K562 (cell line): Measurements from ENCODE around the gene SEC14L3. TPM values are rescaled to one million over a fixed set of nuclear protein-coding genes. Genes with fewer than 3 reads are reported as not detected.

Experiments used
- ATAC-seq: fragments of 200-7000 bp; cut with Tn5 transposase; 3 replicates; pipeline ENCODE4 v1.9.1; 2020; ENCODE audit warnings: moderate library complexity
- BruUV-seq: library from RNA; stranded (reverse); fragments of 400-500 nt; replicated peaks from 2 replicates; lab custom pipeline; 2021; lab: Mats Ljungman, UMichigan
- CTCF ChIA-PET: fragments of 300-600 bp; formaldehyde crosslinking; extraction: SDS; loops from one replicate; lab custom pipeline; 2021; ENCODE audit warnings: low intra/inter-chr PET ratio; lab: Yijun Ruan, JAX
- POLR2A ChIA-PET: fragments of 300-600, 350-650 bp; sonication (Branson Sonifier 250); formaldehyde crosslinking; extraction: SDS; loops from one replicate; lab custom pipeline; 2021; ENCODE audit warnings: antibody characterized with exemption, inconsistent platforms; lab: Yijun Ruan, JAX
- DNase-seq, 4 experiments: peaks; one replicate each; pipeline versions ENCODE4 v3.0.0 to v3.0.0-alpha.2; 2011 to 2018; ENCODE audit warnings: low spot score in 3 of 4, mixed read lengths in 3 of 4; ENCODE audit errors: extremely low read depth in 1 of 4
- FAIRE-seq: peaks from 2 replicates; lab custom pipeline; 2011; peaks lifted over from hg19 to GRCh38; lab: Jason Lieb, UNC
- H2AFZ ChIP-seq: 2 replicates; pipeline ENCODE4 v1.6.0; 2011; ENCODE audit warnings: low read depth, low read length, control low read depth, inconsistent platforms
- H3K27ac ChIP-seq: fragments of 200-600 bp; 3 replicates; pipeline ENCODE4 v1.8.0; 2011; ENCODE audit warnings: low read depth, mild to moderate bottlenecking, control low read depth, inconsistent platforms, low read length, moderate library complexity, mixed read lengths; ENCODE audit errors: extremely low read depth
- H3K27me3 ChIP-seq, 2 experiments: fragments of 300-600 bp in 1 of 2; 2 replicates in 1 of 2; 3 replicates in 1 of 2; pipeline versions ENCODE4 v1.6.0 to v1.8.0; 2011; ENCODE audit warnings: inconsistent platforms in 2 of 2, low read length in 2 of 2, mild to moderate bottlenecking in 1 of 2, mixed read lengths in 1 of 2, moderate library complexity in 1 of 2; ENCODE audit not compliant: control insufficient read depth in 2 of 2, insufficient read depth in 2 of 2
- H3K36me3 ChIP-seq: fragments of 300-600 bp; 3 replicates; pipeline ENCODE4 v1.8.0; 2011; ENCODE audit warnings: mild to moderate bottlenecking, low read length, inconsistent platforms; ENCODE audit not compliant: control insufficient read depth, insufficient read depth
- H3K4me1 ChIP-seq, 2 experiments: fragments of 200-600 bp in 1 of 2; replicated peaks in 1 of 2; 2 replicates in 1 of 2; 3 replicates in 1 of 2; pipeline versions ENCODE4 v1.5.1 to v1.8.0; 2011; ENCODE audit warnings: inconsistent platforms in 2 of 2, low read length in 2 of 2, mild to moderate bottlenecking in 1 of 2, mixed read lengths in 1 of 2, moderate library complexity in 1 of 2; ENCODE audit not compliant: control insufficient read depth in 2 of 2, insufficient read depth in 2 of 2
- H3K4me2 ChIP-seq: 2 replicates; pipeline ENCODE4 v1.6.1; 2011; ENCODE audit warnings: low read length, control low read depth, inconsistent platforms, mixed read lengths; ENCODE audit not compliant: insufficient read depth
- H3K4me3 ChIP-seq: fragments of 200-600 bp; sonication (generic), shearing (Covaris generic); 2 replicates; pipeline ENCODE4 v1.5.1; 2016; ENCODE audit warnings: control low read depth, inconsistent platforms
- H3K79me2 ChIP-seq: fragments of 200-600 bp; 3 replicates; pipeline ENCODE4 v1.8.0; 2011; ENCODE audit warnings: low read length, inconsistent platforms; ENCODE audit not compliant: control insufficient read depth, insufficient read depth
- H3K9ac ChIP-seq, 2 experiments: 2 replicates each; pipeline versions ENCODE4 v1.6.0 to v1.6.1; 2011; ENCODE audit warnings: low read depth in 2 of 2, low read length in 2 of 2, control low read depth in 1 of 2, inconsistent platforms in 1 of 2, mild to moderate bottlenecking in 1 of 2, mixed read lengths in 1 of 2; ENCODE audit not compliant: insufficient read depth in 1 of 2
- H3K9me1 ChIP-seq: one replicate; pipeline ENCODE4 v1.6.0; 2011; ENCODE audit warnings: inconsistent platforms, mild to moderate bottlenecking, low read length, moderate library complexity; ENCODE audit not compliant: control insufficient read depth, insufficient read depth
- H3K9me3 ChIP-seq: replicated peaks from 2 replicates; pipeline ENCODE4 v1.5.1; 2011; ENCODE audit warnings: low read depth, low read length, inconsistent platforms; ENCODE audit not compliant: control insufficient read depth, insufficient read depth
- H4K20me1 ChIP-seq: replicated peaks from 2 replicates; pipeline ENCODE4 v1.6.1; 2011; ENCODE audit warnings: low read length, inconsistent platforms, mixed read lengths; ENCODE audit not compliant: control insufficient read depth, insufficient read depth
- ZNF121 ChIP-seq: sonication (generic); formaldehyde crosslinking; conservative IDR thresholded peaks from 2 replicates; pipeline ENCODE4 v1.8.0; 2022; ENCODE audit warnings: missing genetic modification reagents
- ZNF449 ChIP-seq: fragments of 250-450 bp; sonication (Bioruptor Pico); IDR thresholded peaks from 2 replicates; pipeline ENCODE4 v1.8.0; 2022; ENCODE audit warnings: moderate library complexity, mild to moderate bottlenecking, inconsistent platforms
- WGBS: fragments of 100-300 bp; shearing (Covaris generic); methylation state at CpG from one replicate; pipeline ENCODE4 v1.1.6; 2016; ENCODE audit warnings: low coverage, mixed read lengths; ENCODE audit not compliant: insufficient coverage; ENCODE audit errors: missing lambda C conversion rate; 5-methylcytosine and 5-hydroxymethylcytosine counted together
- in situ Hi-C: fragments of 300-500 bp; cut with MboI; formaldehyde crosslinking; loops from 4 replicates; pipeline ENCODE4 v1.15.0; 2018; ENCODE audit warnings: inconsistent platforms, mixed read lengths
- intact Hi-C: fragments of 100-400 bp; cut with micrococcal nuclease; formaldehyde crosslinking; loops from 2 replicates; pipeline ENCODE4 v1.14.2; 2022
- polyA plus RNA-seq, 8 experiments: library from polyadenylated mRNA; depleted of rRNA in 4 of 8; stranded (reverse) in 5 of 8; unstranded in 3 of 8; fragments of >200 nt; fragmentation: Nextera tagmentation in 2 of 8; fragmentation: Illumina TruSeq in 1 of 8; extraction: Ambion mirVana in 2 of 8; extraction: Trizol in 1 of 8; gene quantifications; 2 replicates each; pipeline versions ENCODE4 v1.2.1 to v1.2.3, GENCODE V29; 2011 to 2014; ENCODE audit warnings: inconsistent platforms in 1 of 8, missing spikeins in 1 of 8
- total RNA-seq, 7 experiments: library from RNA; depleted of rRNA in 6 of 7; stranded (reverse); fragments of >200 nt in 6 of 7; fragmentation: Illumina TruSeq in 2 of 7; extraction: Trizol in 2 of 7; gene quantifications; 2 replicates each; pipeline versions ENCODE4 v1.2.1 to v1.2.3, GENCODE V29; 2011 to 2021; ENCODE audit warnings: low replicate concordance in 1 of 7

The SEC14L3 gene
- total and polyA plus RNA-seq, 9 of the 15 experiments (the other 6 are each of a cell fraction or from before 2014, with no cell fraction given): not detected

DNA sequence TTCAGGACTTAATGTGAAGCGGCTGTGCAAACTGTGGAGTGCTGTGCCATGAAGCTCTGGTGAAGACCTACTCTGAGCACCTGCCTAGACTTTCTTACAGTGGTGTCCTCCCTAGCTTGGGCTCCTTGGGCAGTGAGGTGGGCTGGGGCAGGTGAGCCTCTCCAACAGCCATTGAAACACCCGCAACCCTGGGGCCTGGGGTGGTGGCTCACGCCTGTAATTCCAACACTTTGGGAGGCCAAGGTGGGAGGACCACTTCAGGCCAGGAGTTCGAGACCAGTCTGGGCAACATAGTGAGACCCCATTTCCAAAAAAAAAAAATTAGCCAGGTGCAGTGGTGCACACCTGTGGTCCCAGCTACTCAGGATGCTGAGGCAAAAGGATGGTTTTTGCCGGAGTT lies 14.3 kb upstream of the SEC14L3 start:
- Histone ChIP-seq H3K79me2 (no peaks in the 10 kb centered on the region), H3K4me3 (no peak overlapping the region), H3K36me3 (no peaks in the 10 kb centered on the region), H4K20me1 (no peaks in the 10 kb centered on the region), H3K9me3 (no peaks in the 10 kb centered on the region), H3K27ac (no peak overlapping the region), H3K9me1 (no peaks in the 10 kb centered on the region), H3K4me1 (peaks cover 3 to 8% of the 10 kb centered on the region in 2 experiments; a peak in 4 of 5 replicates), H3K4me2 (no peak overlapping the region), H3K27me3 (0 out of 5 replicates have a peak, but pooled peaks cover 0 to 17% of the 10 kb centered on the region in 2 experiments), H3K9ac (no peak overlapping the region), H2AFZ (no peak overlapping the region)
- no peak for DNase-seq
- in situ Hi-C loops: loop anchor here (25.0 kb wide), 1 partner anchor 374 kb away; no protein-coding TSS in a partner anchor
- no TSS peak for BruUV-seq
- ChIA-PET POLR2A (interaction anchor here (0.6 kb wide), 2 partner anchors 63 to 88 kb away, joined by 3 read pairs; no protein-coding TSS in a partner anchor), CTCF (interaction anchor here (0.7 to 1.9 kb wide), 5 partner anchors 40 to 199 kb away, joined by 3 to 24 read pairs (median 4); partner anchors contain the start of genes CASTOR1 and RNF215)
- TF ChIP-seq ZNF121 (CRISPR knock-in tag): peak; percentile 59
- TF ChIP-seq ZNF449: no peak
- WGBS: 96% methylated on average over 3 of the region's 5 CpGs
- FAIRE-seq: no peak
- intact Hi-C loops: no loop called here
- no peak for ATAC-seq
